HepG2 (cell line): ENCODE data around the gene SLC39A1. TPM values are rescaled to one million over a fixed set of nuclear protein-coding genes. Genes with fewer than 3 reads are reported as not detected.

Experiments used
- ARNTL ChIP-seq: sonication (generic); formaldehyde crosslinking; IDR thresholded peaks from 2 replicates; pipeline ENCODE4 v1.4.0; 2020; ENCODE audit warnings: mild to moderate bottlenecking, missing genetic modification reagents
- BRD4 ChIP-seq: sonication (generic); formaldehyde crosslinking; IDR thresholded peaks from 2 replicates; pipeline ENCODE4 v1.4.0; 2020; ENCODE audit warnings: missing genetic modification reagents
- CBX1 ChIP-seq: IDR thresholded peaks from one replicate; pipeline ENCODE4 v1.6.1; 2016; ENCODE audit warnings: antibody characterized with exemption, low read depth
- CBX2 ChIP-seq, 2 experiments: fragments of 200-600 bp in 1 of 2; sonication (generic); formaldehyde crosslinking in 1 of 2; IDR thresholded peaks; 2 replicates each; pipeline versions ENCODE4 v1.7.0 to v1.8.1; 2018 to 2022; ENCODE audit warnings: low read depth in 2 of 2, low read length in 1 of 2, mild to moderate bottlenecking in 1 of 2, missing genetic modification reagents in 1 of 2
- DR1 ChIP-seq: sonication (generic); formaldehyde crosslinking; IDR thresholded peaks from 2 replicates; pipeline ENCODE4 v1.8.0; 2021; ENCODE audit warnings: mild to moderate bottlenecking, missing genetic modification reagents, inconsistent platforms
- DZIP1 ChIP-seq: sonication (generic); formaldehyde crosslinking; IDR thresholded peaks from 2 replicates; pipeline ENCODE4 v1.5.0; 2020; ENCODE audit warnings: mild to moderate bottlenecking, missing genetic modification reagents
- FOXO1 ChIP-seq: sonication (generic); formaldehyde crosslinking; IDR thresholded peaks from 2 replicates; pipeline ENCODE4 v1.4.0; 2020; ENCODE audit warnings: missing genetic modification reagents
- HNF1B ChIP-seq: sonication (generic); formaldehyde crosslinking; IDR thresholded peaks from 2 replicates; pipeline ENCODE4 v1.5.1; 2020; ENCODE audit warnings: mild to moderate bottlenecking, moderate library complexity, missing genetic modification reagents
- NKX3-1 ChIP-seq: sonication (generic); formaldehyde crosslinking; IDR thresholded peaks from 2 replicates; pipeline ENCODE4 v1.5.0; 2020; ENCODE audit warnings: missing genetic modification reagents
- SALL2 ChIP-seq: sonication (generic); formaldehyde crosslinking; IDR thresholded peaks from 2 replicates; pipeline ENCODE4 v1.8.1; 2023; ENCODE audit warnings: mild to moderate bottlenecking, missing genetic modification reagents, inconsistent platforms
- TOE1 ChIP-seq: sonication (generic); formaldehyde crosslinking; IDR thresholded peaks from 2 replicates; pipeline ENCODE4 v1.4.0; 2020; ENCODE audit warnings: mild to moderate bottlenecking, missing genetic modification reagents
- ZBTB2 ChIP-seq: sonication (generic); formaldehyde crosslinking; IDR thresholded peaks from 2 replicates; pipeline ENCODE4 v1.8.0; 2022; ENCODE audit warnings: low read depth, missing genetic modification reagents
- ZFY ChIP-seq: sonication (generic); formaldehyde crosslinking; IDR thresholded peaks from 2 replicates; pipeline ENCODE4 v1.4.0; 2020; ENCODE audit warnings: missing genetic modification reagents
- ZNF232 ChIP-seq: sonication (generic); formaldehyde crosslinking; IDR thresholded peaks from 2 replicates; pipeline ENCODE4 v1.4.0; 2020; ENCODE audit warnings: missing genetic modification reagents, borderline replicate concordance
- ZNF274 ChIP-seq: sonication (generic); formaldehyde crosslinking; IDR thresholded peaks from 2 replicates; pipeline ENCODE4 v1.5.1; 2020; ENCODE audit warnings: mild to moderate bottlenecking, missing genetic modification reagents
- ZNF335 ChIP-seq: sonication (generic); formaldehyde crosslinking; IDR thresholded peaks from 2 replicates; pipeline ENCODE4 v1.4.0; 2020; ENCODE audit warnings: missing genetic modification reagents
- ZNF564 ChIP-seq: sonication (generic); formaldehyde crosslinking; IDR thresholded peaks from 2 replicates; pipeline ENCODE4 v1.8.1; 2023; ENCODE audit warnings: mild to moderate bottlenecking, missing genetic modification reagents
- ZNF766 ChIP-seq: sonication (generic); formaldehyde crosslinking; IDR thresholded peaks from 2 replicates; pipeline ENCODE4 v1.5.0; 2020; ENCODE audit warnings: missing genetic modification reagents, borderline replicate concordance
- polyA plus RNA-seq, 8 experiments: library from polyadenylated mRNA; depleted of rRNA in 3 of 8; stranded (reverse) in 7 of 8; unstranded in 1 of 8; fragments of >200 nt; fragmentation: Illumina TruSeq in 4 of 8; extraction: Trizol in 4 of 8; gene quantifications; 2 replicates each; pipeline versions ENCODE4 v1.2.1 to v1.2.3, GENCODE V29; 2011 to 2016; ENCODE audit warnings: low read depth in 4 of 8, missing spikeins in 1 of 8, mixed read lengths in 1 of 8; ENCODE audit not compliant: insufficient read depth in 1 of 8
- total RNA-seq, 5 experiments: library from RNA; depleted of rRNA; stranded (reverse); fragments of >200 nt; fragmentation: Illumina TruSeq; extraction: Trizol; gene quantifications; 2 replicates each; pipeline ENCODE4 v1.2.3, GENCODE V29; 2016; ENCODE audit warnings: low read depth in 1 of 5

The SLC39A1 gene
- total and polyA plus RNA-seq, 2 of the 13 experiments (the other 11 are each of a cell fraction or from before 2014, with no cell fraction given): 71.2 to 78.4 TPM

GRCh38 chr1:153958111-153958960 lies 5.0 kb downstream of the SLC39A1 start, which contains the start of gene CRTC2 (continued):
- TF ChIP-seq DR1 (CRISPR knock-in tag): peak; percentile 54; the same call in 1 of the 2 replicates
- no peak for TF ChIP-seq TOE1 (CRISPR knock-in tag)
- peak; percentile 78; the same call in 1 of the 2 replicates for TF ChIP-seq ZNF766
- peak; percentile 40; the same call in 1 of the 2 replicates for TF ChIP-seq DZIP1 (CRISPR knock-in tag)
- TF ChIP-seq CBX2 (IDR thresholded peaks at IDR 0.05; ENCODE audit: low read depth, low read length): no peak
- TF ChIP-seq CBX2 (CRISPR knock-in tag; IDR thresholded peaks at IDR 0.05; ENCODE audit: low read depth): no peak
- 0 out of 2 replicates have a peak, but pooled peaks have one; percentile 68 for TF ChIP-seq ZNF232 (CRISPR knock-in tag)
- TF ChIP-seq SALL2 (CRISPR knock-in tag): peak; percentile 2; the same call in 1 of the 2 replicates
- TF ChIP-seq BRD4 (CRISPR knock-in tag): peak; percentile 90; the same call in 1 of the 2 replicates
- TF ChIP-seq ZNF564 (CRISPR knock-in tag): peak; percentile 79
- peak; percentile 79; the same call in 1 of the 2 replicates for TF ChIP-seq NKX3-1 (CRISPR knock-in tag)
- TF ChIP-seq ZFY (CRISPR knock-in tag): peak; percentile 98
- peak; percentile 39; the same call in 1 of the 2 replicates for TF ChIP-seq ZNF274
- peak; percentile 80 for TF ChIP-seq FOXO1 (CRISPR knock-in tag)
- TF ChIP-seq ARNTL: peak; percentile 63; the same call in 1 of the 2 replicates
- TF ChIP-seq CBX1: peak; percentile 21
- peak; percentile 71 for TF ChIP-seq HNF1B
- TF ChIP-seq ZNF335 (CRISPR knock-in tag): no peak
- peak; percentile 25; the same call in 1 of the 2 replicates for TF ChIP-seq ZBTB2 (CRISPR knock-in tag)
